GM19328 (cell line): Measurements from ENCODE around the gene IQCB1.
"Not testable (repeated sequence)": the region's sequence is repeated elsewhere in the genome, so short reads cannot be mapped to it uniquely, and the experiment has no call there.

ENCODE experiments used
- ATAC-seq: cut with Tn5 transposase; IDR thresholded peaks from one replicate; pipeline ENCODE4 v1.9.1; 2021; ENCODE audit warnings: mild to moderate bottlenecking, moderate library complexity; ENCODE audit not compliant: unreplicated experiment

Gene IQCB1

DNA sequence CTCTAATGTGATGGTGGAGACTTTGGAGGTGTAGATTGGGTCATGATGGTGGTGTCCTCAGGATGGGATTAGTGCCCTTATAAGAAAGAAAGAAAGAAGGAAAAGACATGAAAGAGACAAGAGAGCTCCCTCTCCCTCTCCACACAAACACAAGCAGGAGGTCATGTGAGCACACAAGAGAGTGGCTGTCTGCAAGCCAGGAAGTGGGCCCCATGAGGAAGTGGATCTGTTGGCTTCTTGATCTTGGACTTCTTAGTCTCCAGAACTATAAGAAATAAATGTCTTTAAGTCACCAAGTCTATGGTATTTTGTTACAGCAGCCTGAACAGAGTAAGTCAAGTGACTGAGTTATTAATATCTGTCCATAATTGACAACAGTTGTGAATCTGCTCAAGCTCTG is 17.1 kb downstream of the IQCB1 start:
- ATAC-seq, result no peak

DNA sequence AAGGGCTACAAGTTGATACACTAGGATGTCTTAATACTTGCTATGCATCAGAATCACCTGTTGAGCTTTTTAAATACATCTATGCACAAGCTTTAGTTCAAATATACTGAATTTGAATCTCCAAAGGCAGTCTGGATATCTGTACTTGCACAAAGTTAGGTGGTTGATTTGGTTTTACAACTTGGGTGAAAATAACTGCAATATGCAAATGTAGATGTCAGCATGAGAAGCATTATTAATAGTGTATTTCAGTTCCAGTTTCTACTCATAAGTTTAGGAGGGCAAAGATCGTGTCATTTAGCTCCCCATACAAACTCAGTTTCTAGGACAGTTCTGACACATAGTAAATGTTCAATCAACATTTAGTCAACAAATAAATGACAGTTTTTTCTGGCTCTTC is 25.6 kb downstream of the IQCB1 start:
- peak; percentile 94 for ATAC-seq

DNA sequence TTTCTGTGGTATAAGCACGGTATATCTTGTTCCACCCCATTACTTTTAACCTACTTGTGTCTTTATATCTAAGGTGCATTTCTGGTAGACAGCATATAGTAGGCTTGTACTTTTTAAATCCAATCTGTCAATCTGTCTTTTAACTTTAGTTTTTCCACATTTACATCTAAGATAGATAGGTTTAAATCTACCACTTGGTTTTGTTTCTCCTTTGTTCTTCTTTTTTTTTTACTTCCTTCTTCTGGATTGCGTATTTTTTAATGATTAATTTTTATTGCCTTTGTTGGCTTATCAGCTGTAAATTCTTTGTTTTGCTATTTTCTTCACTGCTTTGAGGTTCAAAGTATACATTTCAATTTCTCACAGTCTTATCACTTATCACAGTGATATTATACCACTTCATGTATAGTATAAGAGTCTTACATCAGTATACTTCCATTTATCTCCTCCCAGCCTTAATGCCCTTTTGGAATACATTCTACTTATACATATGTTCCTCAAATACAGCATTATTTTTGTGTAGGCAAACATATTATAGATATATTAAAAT is 31.0 kb downstream of the IQCB1 start:
- ATAC-seq, result no peak

DNA sequence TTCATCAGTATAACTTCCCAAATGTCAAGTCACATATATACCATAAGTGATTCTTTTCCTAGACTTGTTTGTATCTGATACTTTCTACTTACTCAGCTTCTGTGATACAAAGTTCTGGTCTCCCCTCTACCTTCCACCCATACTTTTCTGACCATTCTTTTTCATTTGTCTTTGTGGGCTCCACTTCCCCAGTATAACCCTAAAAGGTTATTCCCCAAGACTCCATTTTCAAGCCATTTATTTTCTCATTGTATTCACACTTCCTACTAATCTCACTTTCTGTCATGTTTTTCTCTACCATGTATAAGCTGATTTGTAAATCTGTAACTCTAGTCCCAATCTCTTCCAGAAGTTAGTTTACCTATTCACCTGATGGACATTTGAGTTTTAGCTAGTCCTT is 34.0 kb downstream of the IQCB1 start:
- no peak for ATAC-seq

DNA sequence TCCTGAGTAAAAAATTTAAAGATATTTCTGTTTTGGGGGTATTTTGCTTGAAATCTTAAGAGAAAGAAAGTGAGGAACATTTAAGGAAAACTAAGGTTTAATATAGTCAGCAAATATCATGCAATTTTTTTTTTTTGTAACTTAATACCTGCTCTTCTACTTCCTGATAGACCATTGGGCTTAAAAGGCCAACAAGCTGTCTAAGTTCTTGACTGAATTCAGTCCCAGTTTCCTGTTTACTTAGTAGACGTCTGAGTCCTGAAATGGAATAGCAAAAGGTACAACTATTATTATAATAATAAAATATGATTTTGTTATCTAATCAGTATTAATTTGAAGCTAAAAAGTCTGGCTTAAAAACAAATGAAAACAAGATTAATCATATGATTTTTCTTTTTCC is 37.9 kb downstream of the IQCB1 start:
- ATAC-seq, result no peak

DNA sequence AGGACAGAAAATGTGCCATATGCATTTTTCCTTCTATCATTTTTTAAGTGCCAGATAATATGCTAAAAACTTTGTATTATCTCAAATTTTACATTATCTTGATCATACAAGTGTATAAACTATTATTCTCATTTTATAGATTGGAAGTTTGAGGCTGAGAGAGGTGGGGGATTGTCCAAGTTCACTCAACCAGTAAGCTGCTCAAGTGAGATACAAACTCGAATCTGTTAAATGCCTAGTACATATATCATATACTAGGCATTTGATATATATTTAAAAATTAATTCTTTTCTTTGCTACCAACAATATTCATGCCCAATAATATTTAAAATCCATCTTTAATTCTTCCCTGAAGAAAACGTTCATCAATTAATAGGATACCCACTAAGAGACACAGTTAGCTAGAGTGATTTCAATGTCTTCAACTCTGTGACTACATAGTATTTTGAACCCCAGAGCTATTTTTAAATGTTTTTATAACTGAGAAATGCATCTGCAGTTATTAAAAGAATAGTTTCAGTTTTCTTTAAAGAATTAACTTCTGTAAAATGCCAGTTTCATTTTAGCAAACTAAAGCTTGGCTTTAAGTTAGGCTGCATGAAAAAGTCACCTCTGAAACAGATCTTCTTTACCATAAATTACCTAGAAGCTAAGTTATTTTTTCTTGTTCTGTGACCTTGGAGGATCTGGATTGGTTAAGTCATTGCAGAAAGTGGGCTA is 40.4 kb downstream of the IQCB1 start:
- ATAC-seq, result peak; percentile 47

DNA sequence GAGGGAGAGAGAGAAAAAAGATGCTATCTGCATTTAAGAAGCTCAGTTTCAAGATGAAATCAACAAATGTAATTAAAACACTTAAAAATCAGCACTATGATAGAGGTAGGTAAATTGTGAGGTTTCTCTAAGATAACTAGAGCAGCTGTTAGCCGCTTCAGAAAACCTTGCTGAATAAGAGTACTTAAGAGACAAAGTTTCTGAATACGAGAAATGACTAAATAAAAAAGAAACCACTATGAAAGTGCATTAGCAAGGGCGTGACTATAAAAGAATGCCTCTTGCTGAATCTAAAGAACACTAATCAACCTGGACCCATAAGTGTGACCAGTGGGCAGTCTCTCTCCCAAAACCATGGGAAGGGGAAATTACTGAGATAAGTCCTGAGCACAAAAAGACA is 41.8 kb downstream of the IQCB1 start:
- peak; percentile 55 for ATAC-seq

DNA sequence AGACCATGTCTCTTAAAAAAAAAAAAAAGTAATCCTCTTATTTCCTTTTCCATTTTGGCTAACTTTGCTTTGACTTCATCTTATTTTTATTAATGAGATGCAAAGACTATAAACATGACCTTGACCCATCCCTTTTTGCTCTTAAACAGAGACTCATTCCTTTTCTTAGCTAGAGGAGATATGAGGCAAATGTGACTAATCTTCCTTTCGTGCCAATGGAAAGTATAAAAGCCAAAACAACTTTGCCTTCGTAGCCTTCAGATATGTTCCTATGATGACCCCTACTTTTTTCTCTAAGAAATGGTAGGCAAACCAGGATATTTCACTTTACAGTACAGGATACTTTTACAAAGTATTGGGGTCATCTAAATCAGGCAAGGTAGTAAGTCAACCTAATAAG is 48.4 kb downstream of the IQCB1 start:
- no peak for ATAC-seq

DNA sequence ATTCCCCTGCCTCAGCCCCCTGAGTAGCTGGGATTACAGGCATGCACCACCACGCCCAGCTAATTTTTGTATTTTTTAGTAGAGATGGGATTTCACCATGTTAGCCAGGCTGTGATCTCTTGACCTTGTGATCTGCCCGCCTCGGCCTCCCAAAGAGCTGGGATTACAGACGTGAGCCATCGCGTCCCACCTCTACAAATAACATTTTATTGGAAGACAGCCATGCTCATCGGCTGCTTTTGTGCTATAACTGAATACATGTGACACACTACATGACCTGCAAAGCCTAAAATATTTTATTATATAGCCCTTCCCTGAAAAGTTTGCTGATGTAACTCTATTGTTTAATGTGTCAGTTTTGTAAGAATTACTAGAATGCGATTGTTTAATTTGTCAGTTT is 52.1 kb downstream of the IQCB1 start:
- not testable (repeated sequence) for ATAC-seq

DNA sequence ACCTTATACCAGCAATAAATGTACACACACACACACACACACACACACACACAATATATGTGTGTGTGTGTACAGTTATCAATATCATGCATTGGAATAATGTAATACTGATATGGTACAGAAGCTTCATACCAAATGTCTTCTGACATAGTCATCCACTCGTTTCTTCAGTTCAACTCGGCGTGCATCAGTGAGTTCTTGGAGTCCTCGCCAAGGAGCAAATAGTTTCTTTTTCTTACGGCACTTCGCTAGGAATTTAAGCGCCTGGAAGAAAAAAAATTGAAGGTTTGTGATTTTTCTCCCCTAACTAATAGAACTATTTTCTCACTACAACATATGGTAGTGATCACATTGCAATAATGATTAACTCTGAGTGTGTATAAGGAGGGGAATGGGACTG is 53.2 kb downstream of the IQCB1 start:
- ATAC-seq, result no peak

DNA sequence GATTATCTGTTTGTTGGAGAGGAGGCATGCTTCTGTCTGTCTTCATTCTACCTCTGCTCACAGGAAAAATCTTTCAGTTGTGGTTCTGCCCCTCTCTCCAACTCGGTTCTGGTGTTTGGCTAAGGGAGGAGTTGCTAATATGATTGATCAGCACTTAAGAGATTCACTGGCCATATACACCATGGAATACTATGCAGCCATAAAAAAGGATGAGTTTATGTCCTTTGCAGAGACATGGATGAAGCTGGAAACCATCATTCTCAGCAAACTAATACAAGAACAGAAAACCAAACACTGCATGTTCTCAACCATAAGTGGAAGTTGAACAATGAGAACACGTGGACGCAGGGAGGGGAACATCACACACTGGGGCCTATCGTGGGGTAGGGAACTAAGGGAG is 59.8 kb downstream of the IQCB1 start:
- not testable (repeated sequence) for ATAC-seq

DNA sequence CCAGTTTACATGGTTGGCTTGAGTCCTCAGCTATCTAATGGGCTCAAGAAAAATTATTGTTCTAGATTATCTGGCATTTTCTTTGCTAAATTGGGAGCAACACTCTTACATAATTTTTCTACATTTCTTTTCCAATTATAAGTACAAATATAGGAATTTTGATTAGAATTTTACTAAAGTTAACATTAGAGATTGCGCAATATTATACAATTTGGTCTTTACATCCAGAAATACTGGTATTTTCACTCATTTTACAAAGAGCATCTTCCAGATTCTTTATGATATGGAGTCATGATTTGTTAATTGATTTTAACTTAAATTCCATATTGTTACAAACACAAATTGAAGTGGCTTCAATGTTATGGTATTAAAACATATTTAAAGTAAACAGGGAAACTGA is 65.6 kb downstream of the IQCB1 start:
- no peak for ATAC-seq

DNA sequence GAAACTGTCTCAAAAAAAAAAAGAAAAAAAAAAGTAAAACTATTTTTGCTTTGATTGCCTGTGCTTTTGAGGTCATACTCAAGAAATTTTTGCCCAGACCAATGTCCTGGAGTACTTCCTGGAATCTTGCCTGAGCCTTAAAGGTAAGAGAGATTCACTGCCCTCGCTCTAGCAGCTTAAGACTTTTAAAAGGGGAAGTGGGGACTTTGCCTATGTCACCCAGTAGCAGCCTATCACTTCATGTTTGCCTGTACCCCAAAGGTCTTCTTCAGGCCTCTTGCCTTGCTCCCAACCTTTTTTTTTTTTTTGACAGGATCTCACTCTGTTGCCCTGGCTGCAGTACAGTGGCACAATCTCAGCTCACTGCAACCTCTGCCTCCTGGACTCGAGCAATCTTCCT is 66.4 kb downstream of the IQCB1 start:
- no peak for ATAC-seq

DNA sequence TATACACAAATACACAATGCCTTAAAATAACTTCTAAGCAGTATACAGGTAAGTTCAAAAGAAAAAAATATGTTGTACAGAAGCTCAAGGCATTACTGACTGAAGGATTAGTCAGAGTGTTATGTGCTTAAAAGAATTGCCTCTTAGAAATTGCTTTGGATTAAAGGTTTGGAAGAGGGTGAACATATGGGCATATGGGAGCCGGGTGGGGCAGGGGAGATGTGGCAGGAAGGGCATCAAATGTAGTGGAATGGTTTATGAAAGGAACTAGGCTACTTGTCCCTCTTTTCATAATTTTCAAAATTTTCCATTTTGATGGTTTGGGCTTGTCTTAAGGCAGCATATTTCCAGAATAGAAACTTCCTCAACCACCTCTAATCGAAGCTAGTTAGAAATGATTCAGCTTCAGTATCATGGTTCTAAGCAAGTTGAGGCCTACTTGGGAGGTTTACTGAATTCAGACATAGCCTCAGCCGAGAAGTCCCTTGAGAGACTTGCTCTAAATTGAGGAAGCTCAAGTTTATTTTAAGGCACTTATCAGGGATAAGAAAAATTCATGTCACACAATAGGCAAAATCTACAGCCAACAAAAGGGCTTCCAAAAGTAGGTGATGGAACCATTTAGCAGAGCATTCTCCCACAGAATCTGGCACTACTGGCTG is 75.2 kb downstream of the IQCB1 start:
- ATAC-seq, result no peak

DNA sequence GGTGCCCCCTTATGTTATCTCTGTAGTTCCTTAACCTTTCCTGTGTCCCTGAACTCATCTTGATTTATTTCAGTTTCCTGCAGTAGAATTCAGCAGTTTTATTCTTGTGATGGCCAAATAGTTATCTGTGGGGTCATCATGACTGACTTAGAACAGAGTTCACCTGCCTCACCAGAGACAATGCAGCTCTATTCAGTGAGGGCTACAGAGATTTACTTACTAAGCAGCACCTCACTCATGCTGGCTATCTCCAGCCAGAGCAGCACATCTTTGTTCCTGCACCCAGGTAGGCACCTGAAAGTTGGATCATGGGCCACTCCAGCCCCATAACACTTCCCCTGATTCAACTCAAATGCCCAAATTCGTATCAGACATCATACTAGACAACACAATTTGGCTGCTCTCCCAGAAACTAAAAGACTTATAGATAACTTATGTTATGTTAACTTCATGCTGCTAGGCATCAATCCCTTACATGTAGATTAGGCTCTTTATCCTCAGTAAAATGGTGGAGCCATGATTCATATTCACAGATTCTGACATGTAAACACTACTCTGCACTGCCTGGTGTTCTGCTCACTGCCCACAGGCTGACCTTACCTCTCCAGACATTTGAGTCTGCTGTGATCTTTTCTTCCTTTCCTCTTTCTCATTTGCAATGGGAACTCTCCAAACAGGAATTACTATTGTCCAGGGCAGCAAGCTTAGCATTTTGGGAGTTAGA is 76.0 kb downstream of the IQCB1 start:
- no peak for ATAC-seq

DNA sequence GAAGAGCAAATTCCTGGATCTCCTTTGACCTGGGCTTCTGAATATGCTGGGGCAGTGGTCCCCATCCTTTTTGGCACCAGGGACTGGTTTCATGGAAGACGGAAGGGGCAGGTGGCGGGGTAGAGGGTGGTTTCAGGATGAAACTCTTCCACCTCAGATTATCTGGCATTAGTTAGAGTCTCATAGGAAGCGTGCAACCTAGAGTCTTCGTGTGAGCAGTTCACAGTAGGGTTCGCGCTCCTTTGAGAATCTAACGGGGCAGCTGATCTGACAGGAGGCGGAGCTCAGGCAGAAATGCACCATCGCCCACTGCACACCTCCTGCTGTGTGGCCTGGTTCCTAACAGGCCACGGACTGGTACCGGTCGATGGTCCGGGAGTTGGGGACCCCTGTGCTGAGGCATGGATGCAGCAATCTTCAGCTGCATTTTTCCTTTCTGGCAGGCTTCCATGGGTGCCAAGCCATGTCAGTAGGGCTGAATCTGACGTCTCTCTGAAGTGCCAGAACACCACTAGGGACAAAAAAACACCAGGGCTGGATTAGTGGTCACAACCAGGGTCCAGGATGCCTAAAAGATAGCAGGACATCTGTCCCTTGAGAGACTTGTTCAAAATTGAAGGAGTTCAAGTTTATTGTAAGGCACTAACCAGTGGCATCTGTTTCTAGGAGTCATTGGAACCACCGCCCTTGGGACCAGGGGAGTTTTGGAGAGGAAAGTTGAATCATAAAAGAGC is 76.9 kb downstream of the IQCB1 start:
- no peak for ATAC-seq

DNA sequence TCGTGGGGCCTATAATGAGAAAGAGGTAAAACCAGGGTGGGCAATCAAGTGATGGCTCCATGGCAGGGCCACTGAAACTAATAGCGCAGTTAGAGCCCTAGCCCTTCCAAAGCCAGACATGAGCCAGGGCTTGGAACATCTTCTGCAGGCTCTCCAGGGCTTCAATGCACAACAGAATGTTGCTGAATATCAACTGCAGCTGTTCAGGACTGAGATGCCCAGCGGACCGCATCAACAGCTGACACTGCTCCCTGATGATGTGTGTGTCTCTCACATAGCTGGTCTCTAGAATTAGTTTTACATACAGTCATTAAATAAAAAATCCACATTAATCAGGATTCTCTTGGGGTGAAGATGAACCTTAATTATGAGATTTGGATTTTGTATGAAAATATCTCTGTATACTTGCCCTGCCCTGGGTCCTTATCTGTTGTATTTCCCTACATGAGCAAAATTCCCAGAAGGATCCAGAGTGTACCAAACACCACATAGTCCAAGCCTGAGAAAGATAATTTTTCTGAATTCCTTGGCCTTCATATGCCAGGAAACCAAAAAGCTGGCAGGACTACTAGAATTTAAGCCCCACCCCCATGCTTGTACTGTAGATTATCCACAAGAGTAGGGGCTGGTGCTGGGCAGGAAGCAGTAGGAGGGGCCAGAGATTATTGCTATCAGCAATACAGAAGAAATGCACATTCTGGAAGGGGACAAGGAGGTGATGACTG is 77.6 kb downstream of the IQCB1 start:
- no peak for ATAC-seq

DNA sequence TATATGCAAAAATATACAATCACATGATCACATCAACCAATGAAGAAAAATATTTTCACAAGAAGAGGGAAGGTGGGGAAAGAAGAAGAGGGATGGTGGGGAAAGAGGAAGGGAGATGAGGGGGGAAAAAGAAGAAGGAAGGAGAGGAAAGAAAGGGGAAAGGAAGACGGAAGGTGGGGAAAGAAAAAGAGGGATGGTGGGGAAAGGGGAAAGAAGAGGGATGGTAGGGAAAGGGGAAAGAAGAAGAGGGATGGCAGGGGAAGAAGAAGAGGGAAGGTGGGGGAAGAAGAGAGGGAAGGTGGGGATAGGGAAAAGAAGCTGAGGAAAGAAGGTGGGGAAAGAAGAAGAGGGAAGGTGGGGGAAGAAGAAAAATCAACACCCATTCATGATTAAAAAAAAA is 82.1 kb downstream of the IQCB1 start:
- ATAC-seq, result no peak

DNA sequence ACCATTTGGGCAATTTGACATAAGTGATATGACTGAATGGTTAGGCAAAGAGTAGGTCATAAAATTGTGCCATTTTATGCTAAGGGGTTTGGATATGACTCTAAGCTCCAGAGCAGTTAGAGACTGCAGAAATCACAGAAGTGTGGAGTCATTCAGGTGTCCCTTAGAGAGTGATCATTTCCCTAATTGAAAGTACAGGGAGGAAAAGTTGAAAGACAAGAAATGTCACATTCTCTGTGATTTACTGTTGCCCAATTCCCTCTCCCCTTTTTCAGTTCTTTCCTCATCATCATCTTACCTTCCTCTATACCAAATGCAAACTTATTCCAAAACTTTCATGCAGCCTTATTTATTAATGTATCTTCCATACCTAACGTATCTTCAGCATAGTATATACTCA is 82.6 kb downstream of the IQCB1 start:
- no peak for ATAC-seq

DNA sequence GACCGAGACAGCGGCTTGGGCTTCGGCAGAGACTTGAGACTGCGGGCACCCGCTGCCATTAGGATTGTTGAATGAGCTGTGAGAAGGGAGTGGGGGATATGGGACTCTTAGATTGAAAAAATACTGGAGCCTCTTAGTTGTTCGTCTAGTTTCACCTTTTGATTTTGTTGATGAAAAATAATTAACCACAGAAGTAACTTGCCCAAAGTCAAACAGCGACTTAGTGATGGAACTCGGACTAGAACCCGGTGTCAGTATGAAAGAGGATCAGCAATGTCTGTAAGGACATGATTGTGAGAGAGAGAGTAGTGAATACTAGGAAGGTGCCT is 84.8 kb downstream of the IQCB1 start:
- no peak for ATAC-seq
